Measurements from ENCODE around the gene HIVEP1. TPM values are rescaled to one million over a fixed set of nuclear protein-coding genes. Genes with fewer than 3 reads are reported as not detected.

HIVEP1 gene
- total and polyA plus RNA-seq, 4 donors: 2.7 to 27.2 (median 6.2) TPM

- 82% methylated on average over 8 of the region's 8 CpGs for WGBS
- TF ChIP-seq SP1 (IDR thresholded peaks at IDR 0.05) (no peak), GABPA (IDR thresholded peaks at IDR 0.05 in 1 of 2, conservative IDR thresholded peaks at IDR 0.05 in 1 of 2) (no peak), ZBTB33 (IDR thresholded peaks at IDR 0.05) (no peak), RXRA (IDR thresholded peaks at IDR 0.05) (no peak), FOXA2 (IDR thresholded peaks at IDR 0.05) (no peak), EGR1 (IDR thresholded peaks at IDR 0.05; ENCODE audit: low read depth in 2 of 2) (no peak), FOXA1 (IDR thresholded peaks at IDR 0.05) (no peak), CTCF (IDR thresholded peaks at IDR 0.05; ENCODE audit: low read depth, low read length, missing input control) (no peak), TAF1 (conservative IDR thresholded peaks at IDR 0.05) (no peak), JUND (IDR thresholded peaks at IDR 0.05) (no peak), YY1 (IDR thresholded peaks at IDR 0.05) (no peak), MAX (IDR thresholded peaks at IDR 0.05) (no peak), HNF4A (conservative IDR thresholded peaks at IDR 0.05) (no peak), HNF4G (IDR thresholded peaks at IDR 0.05) (no peak), ATF3 (IDR thresholded peaks at IDR 0.05) (no peak), RAD21 (IDR thresholded peaks at IDR 0.05) (no peak), NR2F2 (IDR thresholded peaks at IDR 0.05) (no peak)
- no peak overlapping the region for H3K9ac ChIP-seq (ENCODE audit: low read depth in 1 of 2, low read length in 2 of 2)
- no peaks in the 10 kb centered on the region for H3K4me1 ChIP-seq (ENCODE audit: control insufficient read depth in 4 of 4, insufficient read depth in 4 of 4, low read length in 3 of 4)
- H3K27me3 ChIP-seq (ENCODE audit: control insufficient read depth in 4 of 4, insufficient read depth in 4 of 4, low read length in 3 of 4): no peaks in the 10 kb centered on the region
- H3K4me3 ChIP-seq (ENCODE audit: low read depth in 1 of 3, low read length in 3 of 3): no peak overlapping the region
- no peaks in the 10 kb centered on the region for H3K36me3 ChIP-seq (ENCODE audit: control insufficient read depth in 4 of 4, insufficient read depth in 3 of 4, low read depth in 1 of 4, low read length in 3 of 4)
- no peak overlapping the region for H3K27ac ChIP-seq (ENCODE audit: low read depth in 1 of 2, low read length in 2 of 2)
- H3K9me3 ChIP-seq (ENCODE audit: control insufficient read depth in 4 of 4, low read length in 3 of 4): no peaks in the 10 kb centered on the region
- no peak for DNase-seq (ENCODE audit: low spot score)
These were observed 196.1 kb downstream of the HIVEP1 start for GRCh38 chr6:12208190-12208589.

GRCh38 chr6:12208673-12209072 lies 196.6 kb downstream of the HIVEP1 start:
- H3K4me3 ChIP-seq (ENCODE audit: low read depth in 1 of 3, low read length in 3 of 3): no peak overlapping the region
- 94% methylated on average over 4 of the region's 4 CpGs for WGBS
- TF ChIP-seq SP1 (IDR thresholded peaks at IDR 0.05) (no peak), GABPA (IDR thresholded peaks at IDR 0.05 in 1 of 2, conservative IDR thresholded peaks at IDR 0.05 in 1 of 2) (no peak), MAX (IDR thresholded peaks at IDR 0.05) (no peak)

More at GRCh38 chr6:12208673-12209072, 196.6 kb downstream of the HIVEP1 start:
- Histone ChIP-seq H3K27ac (ENCODE audit: low read depth in 1 of 2, low read length in 2 of 2) (no peak overlapping the region), H3K27me3 (ENCODE audit: control insufficient read depth in 4 of 4, insufficient read depth in 4 of 4, low read length in 3 of 4) (no peaks in the 10 kb centered on the region), H3K36me3 (ENCODE audit: control insufficient read depth in 4 of 4, insufficient read depth in 3 of 4, low read depth in 1 of 4, low read length in 3 of 4) (no peaks in the 10 kb centered on the region), H3K9ac (ENCODE audit: low read depth in 1 of 2, low read length in 2 of 2) (no peak overlapping the region), H3K9me3 (ENCODE audit: control insufficient read depth in 4 of 4, low read length in 3 of 4) (no peaks in the 10 kb centered on the region), H3K4me1 (ENCODE audit: control insufficient read depth in 4 of 4, insufficient read depth in 4 of 4, low read length in 3 of 4) (no peaks in the 10 kb centered on the region)
- no peak for DNase-seq (ENCODE audit: low spot score)

Other genes starting within 250 kb of the HIVEP1 start
- gene ADTRP, start 233.5 kb upstream of the HIVEP1 start, total RNA-seq: under 1 TPM in 1 of 2 donors, not detected in 1; 0.50 TPM
- gene ADTRP, start 233.5 kb upstream of the HIVEP1 start, polyA plus RNA-seq: 1 to 10 TPM in 1 of 2 donors, under 1 TPM in 1; 0.21 to 2.0 TPM